ENCODE measurements around the gene GPR3. TPM values are rescaled to one million over a fixed set of nuclear protein-coding genes. Genes with fewer than 3 reads are reported as not detected.

Gene GPR3
- total RNA-seq, 1 experiment from 2014 or later: 4.4 TPM

- Mint-ChIP-seq H3K36me3 (ENCODE audit: insufficient read depth in 1 of 3, low read depth in 3 of 3) (no peaks in the 10 kb centered on the region; a peak in 1 of 7 replicates), H3K27me3 (ENCODE audit: low read depth) (peaks cover 22% of the 10 kb centered on the region), H3K4me1 (peaks cover 16 to 28% of the 10 kb centered on the region in 2 experiments), H3K27ac (no peak overlapping the region; a peak in 1 of 7 replicates), H3K4me3 (peak overlapping the region; percentile 66 to 86), H3K9me3 (no peaks in the 10 kb centered on the region)
- Histone ChIP-seq H3K4ac (ENCODE audit: low read depth, low read length) (no peak overlapping the region), H3K4me2 (ENCODE audit: insufficient read depth, insufficient read length, low read length) (peak overlapping the region; percentile 79), H3K9ac (ENCODE audit: extremely low read depth, insufficient read length, low read length) (peak overlapping the region; percentile 63), H2BK120ac (ENCODE audit: low read depth, low read length, poor library complexity, severe bottlenecking) (no peak overlapping the region), H2AFZ (ENCODE audit: low read length) (no peak overlapping the region), H2BK15ac (ENCODE audit: low read depth, low read length) (no peak overlapping the region), H3K79me2 (ENCODE audit: insufficient read depth, low read length) (no peaks in the 10 kb centered on the region), H2BK5ac (ENCODE audit: insufficient read length, low read length) (no peak overlapping the region), H3K23ac (ENCODE audit: insufficient read length, low read depth, low read length) (no peak overlapping the region), H3K9me3 (ENCODE audit: control insufficient read depth, low read depth, low read length) (no peaks in the 10 kb centered on the region), H4K91ac (ENCODE audit: insufficient read length, low read depth, low read length) (no peak overlapping the region), H3K27ac (ENCODE audit: insufficient read length, low read depth, low read length) (no peak overlapping the region), H3K56ac (ENCODE audit: insufficient read length, low read depth, low read length) (no peak overlapping the region), H3K4me1 (ENCODE audit: insufficient read depth, low read length) (no peaks in the 10 kb centered on the region; the same call in 1 of the 2 replicates), H3K14ac (ENCODE audit: insufficient read depth, low read length) (no peak overlapping the region; the same call in 1 of the 2 replicates), H3K27me3 (ENCODE audit: insufficient read depth, low read length) (no peaks in the 10 kb centered on the region), H4K20me1 (ENCODE audit: control insufficient read depth, insufficient read depth, insufficient read length) (peaks cover 2% of the 10 kb centered on the region), H3T11ph (ENCODE audit: low read length) (no peak overlapping the region), H2AK5ac (ENCODE audit: insufficient read length, low read length) (no peak overlapping the region), H4K8ac (replicated peaks; ENCODE audit: insufficient read length, low read depth, low read length) (no peak overlapping the region), H3K79me1 (ENCODE audit: insufficient read depth, low read depth, low read length, poor library complexity, severe bottlenecking) (no peaks in the 10 kb centered on the region), H2BK20ac (ENCODE audit: low read depth, low read length, poor library complexity, severe bottlenecking) (no peak overlapping the region), H4K5ac (ENCODE audit: insufficient read length, low read depth, low read length) (no peak overlapping the region), H3K18ac (ENCODE audit: insufficient read length, low read depth, low read length) (no peak overlapping the region), H3K23me2 (ENCODE audit: insufficient read length, low read depth, low read length, poor library complexity, severe bottlenecking) (peaks cover 9% of the 10 kb centered on the region), H2BK12ac (ENCODE audit: insufficient read length, low read depth, low read length) (no peak overlapping the region)
- WGBS (ENCODE audit: extremely low coverage, insufficient read length, low lambda C conversion rate): no CpG with 5 or more reads among the region's 8 CpGs
- no peak for TF ChIP-seq CTCF (conservative IDR thresholded peaks at IDR 0.05)
- no peak for DNase-seq
Observed at GRCh38 chr1:27367160-27367650, 25.2 kb upstream of the GPR3 start.

Data from H9 (cell line).